GM21526 (cell line): ENCODE data around the gene AFAP1L1.

ENCODE experiments used
- ATAC-seq: cut with Tn5 transposase; IDR thresholded peaks from one replicate; pipeline ENCODE4 v1.9.1; 2021; ENCODE audit warnings: moderate library complexity; ENCODE audit not compliant: unreplicated experiment, low FRiP score

AFAP1L1 gene

GRCh38 chr5:149367249-149367971 is 95.8 kb downstream of the AFAP1L1 start:
- peak; percentile 64 for ATAC-seq

- no peak for ATAC-seq
Measured at GRCh38 chr5:149367972-149368645, 96.5 kb downstream of the AFAP1L1 start.

DNA sequence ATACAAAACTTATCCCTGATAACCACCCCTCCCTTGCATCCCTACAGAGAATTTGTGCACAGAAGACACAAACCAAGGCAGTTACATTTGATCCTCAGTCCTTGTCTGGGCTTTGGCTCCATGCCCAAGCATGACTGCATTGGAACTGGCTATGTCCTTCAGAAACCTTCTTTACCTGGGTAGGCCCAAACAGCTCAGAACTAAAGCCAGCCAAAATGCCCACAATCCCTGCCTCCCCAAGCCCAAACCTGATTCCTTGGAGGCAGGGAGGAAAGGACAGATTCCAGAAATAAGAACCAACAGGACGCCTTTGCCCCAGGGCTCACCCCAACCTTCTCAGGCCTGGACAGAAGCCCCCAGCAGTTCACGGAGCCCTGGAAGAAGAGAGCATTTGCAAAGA is 99.2 kb downstream of the AFAP1L1 start:
- ATAC-seq = no peak

DNA sequence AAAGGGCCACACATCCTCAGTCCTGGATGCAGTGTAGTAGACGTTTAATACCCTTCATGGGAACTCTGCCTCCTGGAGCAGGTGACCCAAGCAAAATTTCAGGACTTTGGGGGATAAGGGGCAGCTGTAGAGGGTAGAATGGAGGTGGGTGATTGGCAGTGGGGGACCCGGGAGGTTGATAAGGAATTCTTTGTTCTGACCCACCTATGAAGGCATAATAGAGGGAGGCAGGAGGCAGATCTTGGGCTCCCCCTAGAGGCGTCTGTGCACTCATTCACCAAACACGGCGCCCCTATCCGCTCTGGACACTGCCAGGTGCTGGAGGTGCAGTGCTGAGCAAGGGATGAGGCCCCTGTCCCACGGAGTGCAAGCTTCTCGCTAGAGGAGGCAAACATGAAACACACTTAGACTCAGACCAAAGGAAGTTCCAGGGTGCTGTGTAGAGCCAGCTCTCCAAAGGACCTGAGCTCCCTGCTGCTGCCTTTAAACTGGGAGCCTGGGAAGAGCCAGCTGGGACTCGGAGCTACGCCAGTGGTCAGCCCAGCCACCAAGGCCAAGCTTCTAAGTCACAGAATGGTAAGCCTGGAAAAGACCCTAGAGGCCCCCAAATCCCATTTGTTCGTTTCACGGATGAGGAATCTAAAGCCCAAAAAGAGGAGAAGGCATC is 99.8 kb downstream of the AFAP1L1 start:
- peak; percentile 80 for ATAC-seq

DNA sequence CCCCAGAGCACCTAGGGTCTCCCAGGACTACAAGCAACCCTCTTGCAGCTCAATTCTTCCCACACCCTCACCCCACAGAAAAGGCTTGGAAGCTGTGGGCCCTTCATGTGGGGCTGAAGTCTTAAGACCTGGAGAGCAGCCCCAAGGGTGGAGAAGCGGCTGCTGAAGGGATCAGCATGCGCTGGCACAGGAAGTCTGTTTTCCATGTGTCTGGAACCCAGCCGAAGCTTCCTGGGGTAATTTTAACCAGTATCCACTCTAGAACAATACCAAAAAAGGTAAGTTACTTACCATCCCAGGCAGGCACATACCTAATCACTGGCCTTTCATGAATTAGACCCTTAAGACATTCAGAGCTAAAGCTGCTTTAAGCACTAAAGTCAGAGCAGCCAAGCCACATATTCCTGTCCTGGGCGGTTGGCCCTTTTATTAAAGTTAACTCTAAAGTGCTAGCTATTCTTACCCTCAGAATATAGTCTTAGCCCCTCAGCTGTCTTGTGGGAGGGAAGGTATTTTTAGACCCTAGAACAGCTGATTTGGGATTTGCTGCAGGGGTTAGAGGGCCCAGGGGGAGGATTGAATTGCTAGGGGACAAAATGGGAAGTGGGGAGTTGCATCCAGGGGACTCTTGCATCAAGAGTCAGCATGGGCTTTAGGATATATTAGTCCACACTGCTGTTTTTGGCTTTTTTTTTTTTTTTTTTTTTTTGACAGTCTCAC is 100.6 kb downstream of the AFAP1L1 start:
- no peak for ATAC-seq

GRCh38 chr5:149372932-149373331 is 101.3 kb downstream of the AFAP1L1 start:
- ATAC-seq = no peak

- ATAC-seq = no peak
Measured at GRCh38 chr5:149374303-149374702, 102.6 kb downstream of the AFAP1L1 start.

- no peak for ATAC-seq
Measured at GRCh38 chr5:149374801-149375200, 103.1 kb downstream of the AFAP1L1 start.

- no peak for ATAC-seq
Measured at GRCh38 chr5:149375434-149375833, 103.8 kb downstream of the AFAP1L1 start.

DNA sequence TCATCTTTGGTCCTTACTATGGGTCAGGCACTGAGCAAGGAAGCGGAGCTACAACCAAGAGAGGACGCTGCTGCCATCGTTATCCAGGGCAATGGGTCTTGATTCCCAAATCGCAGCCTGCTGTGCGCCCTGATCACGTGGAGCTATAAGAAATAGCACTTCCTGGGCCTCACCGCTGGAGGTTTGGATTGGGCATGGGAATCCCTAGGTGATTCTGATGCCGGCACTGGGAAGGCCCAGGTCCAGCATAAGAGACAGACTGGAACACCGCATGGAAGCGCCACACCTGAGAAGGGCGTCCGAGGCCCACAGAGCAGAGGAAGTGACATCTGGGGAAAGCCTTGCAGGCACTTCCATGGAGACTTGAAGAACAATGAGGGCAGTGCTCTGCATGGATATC is 104.4 kb downstream of the AFAP1L1 start:
- ATAC-seq = no peak

DNA sequence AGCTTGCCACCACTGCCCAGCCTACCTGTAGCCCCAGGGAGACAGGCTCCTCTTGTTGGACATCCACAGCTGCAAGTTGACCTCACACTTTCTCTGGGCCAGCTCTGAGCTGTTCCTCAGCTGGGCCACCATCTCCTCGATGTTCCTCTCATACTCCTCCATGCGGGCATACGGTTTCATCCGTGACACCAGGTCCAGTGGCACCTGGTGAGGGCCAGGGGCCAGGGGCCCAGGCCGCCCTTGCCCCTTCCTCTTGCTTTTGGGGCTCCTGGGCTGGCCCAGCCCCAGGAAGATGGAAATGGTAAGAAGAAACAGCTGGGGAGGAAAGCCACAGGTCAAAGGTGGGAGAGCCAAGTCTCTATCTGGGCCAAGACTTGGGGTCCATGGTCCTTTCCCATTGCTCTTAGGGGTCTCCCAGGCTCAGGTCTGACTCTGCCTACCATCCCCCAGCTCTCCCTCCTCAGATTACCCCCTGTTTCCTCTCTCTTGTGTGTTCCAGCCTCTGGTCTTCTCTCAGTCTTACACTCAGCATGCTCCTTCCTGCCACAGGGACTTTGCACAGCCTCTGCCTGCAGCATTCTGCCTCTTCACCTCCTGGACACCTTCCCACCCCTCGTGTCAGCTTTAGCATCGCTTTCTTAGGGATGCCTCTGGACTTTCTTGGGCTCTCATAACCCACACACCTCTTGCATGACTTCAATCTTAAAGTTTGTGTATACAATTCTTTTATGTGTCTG is 105.2 kb downstream of the AFAP1L1 start:
- no peak for ATAC-seq

- no peak for ATAC-seq
Measured at GRCh38 chr5:149378241-149378820, 106.7 kb downstream of the AFAP1L1 start.

DNA sequence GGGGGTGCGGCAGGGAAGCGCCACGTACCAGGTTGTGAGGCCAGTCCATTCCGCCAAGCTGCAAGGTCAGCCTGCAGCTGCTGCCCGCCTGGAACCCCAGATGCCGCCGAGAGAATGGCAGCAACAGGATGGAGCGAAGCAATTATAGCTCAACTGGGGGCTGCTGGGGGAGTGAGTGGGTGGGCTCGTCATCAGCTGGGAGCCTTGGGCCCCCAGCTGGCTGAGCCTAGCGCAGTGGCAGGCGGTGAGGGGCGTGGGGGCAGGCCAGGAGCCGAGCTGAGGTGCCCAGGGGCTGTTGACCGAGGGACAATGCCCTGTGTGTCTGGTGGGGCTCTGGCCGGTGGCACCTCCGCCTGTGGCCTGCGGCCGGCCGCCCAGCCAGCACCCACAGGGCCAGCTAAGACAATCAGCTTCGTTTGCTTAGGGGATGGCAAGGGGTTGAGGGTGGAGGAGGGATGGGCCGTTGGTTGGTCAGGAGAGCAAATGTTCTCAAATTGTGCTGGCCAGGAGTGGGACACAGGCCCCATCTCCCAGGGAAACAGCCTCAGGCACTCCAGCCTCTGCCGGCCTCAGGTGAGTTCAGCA is 107.6 kb downstream of the AFAP1L1 start, which contains the start of gene IL17B:
Gene IL17B, minus strand, starts transcription at position 116 of the 585 bp plus-strand sequence. Its CDS starts 67 bp downstream, at position 49.
- no peak for ATAC-seq

DNA sequence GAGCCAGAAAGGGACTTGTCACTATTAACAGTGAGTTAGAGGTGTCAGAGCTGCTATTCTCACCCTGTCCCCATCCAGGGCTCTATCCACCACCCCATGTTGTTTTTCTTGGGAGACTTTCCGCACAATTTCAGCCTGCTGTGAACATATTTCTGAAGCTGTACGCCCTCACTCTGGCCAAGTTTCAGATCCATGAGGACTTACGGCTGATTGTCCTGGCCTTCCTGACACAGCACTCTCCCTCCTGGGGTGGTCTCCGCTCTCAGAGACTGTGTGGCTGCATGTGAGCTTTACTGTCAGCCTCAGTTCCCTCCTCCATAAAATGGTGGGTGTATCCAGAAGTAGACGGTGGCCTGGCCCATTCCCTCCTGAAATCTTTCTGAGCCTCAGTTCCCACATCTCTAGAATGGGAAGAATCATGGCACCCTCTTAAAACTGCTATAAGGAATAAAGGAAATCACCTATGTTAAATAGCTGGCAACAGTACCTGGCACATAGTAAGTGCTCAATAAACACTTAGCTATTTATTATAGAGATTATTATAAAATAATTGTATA is 108.2 kb downstream of the AFAP1L1 start:
- no peak for ATAC-seq

- no peak for ATAC-seq
Measured at GRCh38 chr5:149380466-149381121, 108.9 kb downstream of the AFAP1L1 start.

DNA sequence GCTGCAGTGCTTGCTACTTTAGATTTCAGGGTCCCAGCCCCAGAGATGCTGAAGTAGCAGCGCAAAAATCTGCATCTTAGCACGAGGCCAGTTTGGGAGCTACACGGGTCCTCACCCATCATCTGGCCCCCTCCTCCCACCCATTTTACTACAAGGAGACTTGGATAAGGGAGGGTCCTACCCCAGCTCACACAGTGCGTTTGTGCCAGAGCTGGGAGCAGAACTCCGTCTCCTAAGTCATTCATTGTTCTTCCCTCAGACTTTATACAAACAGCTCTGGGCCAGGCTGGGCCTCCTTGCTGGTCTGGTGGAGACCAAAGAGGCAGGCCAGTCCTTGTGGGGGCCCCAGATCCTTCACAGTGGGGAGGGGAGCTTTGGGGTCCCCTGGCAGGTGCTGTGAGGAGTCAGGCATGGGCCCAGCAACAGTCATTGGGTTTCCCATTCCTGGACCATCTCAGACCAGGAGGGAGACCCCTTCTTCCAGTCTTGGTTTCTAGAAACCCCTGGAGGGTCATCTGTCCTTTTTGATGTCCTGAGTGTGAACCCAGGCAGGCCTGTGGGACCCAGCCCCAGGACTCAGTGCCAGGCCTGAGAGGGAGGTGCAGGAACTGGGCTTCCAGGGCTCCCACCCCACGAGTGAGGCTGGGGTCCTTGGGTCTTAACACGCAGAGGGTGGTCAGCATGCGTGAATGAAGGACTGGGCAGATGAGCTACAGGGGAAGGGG is 109.8 kb downstream of the AFAP1L1 start:
- ATAC-seq = peak; percentile 4

GRCh38 chr5:149381986-149382338 is 110.3 kb downstream of the AFAP1L1 start:
- peak; percentile 72 for ATAC-seq
